ENCODE results near the gene SLC37A1. TPM values are rescaled to one million over a fixed set of nuclear protein-coding genes. Genes with fewer than 3 reads are reported as not detected.

The SLC37A1 gene
- total and polyA plus RNA-seq, 2 of the 13 experiments (the other 11 are each of a cell fraction or from before 2014, with no cell fraction given): 0.22 to 0.40 TPM

- FAIRE-seq (no peak), DNase-seq (ENCODE audit: low spot score) (no peak), ATAC-seq (no peak)
- no TSS peak for BruUV-seq (replicated peaks)
- POLR2A ChIA-PET: no interaction called here
- H3K27me3 ChIP-seq (ENCODE audit: control insufficient read depth in 1 of 2, insufficient read depth in 2 of 2, low read length in 2 of 2): peaks cover 0 to 9% of the 10 kb centered on the region in 2 experiments; a peak in 3 of 5 replicates
- TF ChIP-seq ZNF451 (CRISPR knock-in tag; IDR thresholded peaks at IDR 0.05) (no peak), ZNF552 (CRISPR knock-in tag; IDR thresholded peaks at IDR 0.05; ENCODE audit: borderline replicate concordance) (no peak), SAP130 (CRISPR knock-in tag; IDR thresholded peaks at IDR 0.05; ENCODE audit: low read depth) (no peak), BHLHE40 (IDR thresholded peaks at IDR 0.05; ENCODE audit: low read length) (no peak), CC2D1A (CRISPR knock-in tag; IDR thresholded peaks at IDR 0.05) (no peak), FOXM1 (CRISPR knock-in tag; IDR thresholded peaks at IDR 0.05) (no peak), ZNF276 (CRISPR knock-in tag; IDR thresholded peaks at IDR 0.05; ENCODE audit: low read depth) (no peak), ZNF598 (CRISPR knock-in tag; IDR thresholded peaks at IDR 0.05; ENCODE audit: borderline replicate concordance) (no peak)
- H3K36me3 ChIP-seq (replicated peaks in 1 of 2; ENCODE audit: control insufficient read depth in 1 of 2, insufficient read depth in 2 of 2, low read length in 2 of 2): no peaks in the 10 kb centered on the region
- H2AFZ ChIP-seq (ENCODE audit: low read length): no peak overlapping the region
- no peak overlapping the region for H3K9ac ChIP-seq (ENCODE audit: insufficient read depth, low read depth, low read length)
- H3K4me1 ChIP-seq (ENCODE audit: insufficient read depth, low read length): no peaks in the 10 kb centered on the region
- H3K79me2 ChIP-seq (ENCODE audit: insufficient read depth, low read length): no peaks in the 10 kb centered on the region
- no peak overlapping the region for H3K4me3 ChIP-seq (replicated peaks in 1 of 3; ENCODE audit: insufficient read depth in 1 of 3, low read depth in 2 of 3, low read length in 3 of 3)
- in situ Hi-C loops (cut with HindIII; ENCODE audit: extremely low pct_ligation_motif_present, low pct_unique_long_range_greater_than_20kb): no loop called here
- no peaks in the 10 kb centered on the region for H3K9me3 ChIP-seq (ENCODE audit: low read length)
- 55% methylated on average over 8 of the region's 10 CpGs for WGBS (ENCODE audit: low lambda C conversion rate)
- no peak overlapping the region for H3K4me2 ChIP-seq (ENCODE audit: low read depth, low read length)
- no peaks in the 10 kb centered on the region for H4K20me1 ChIP-seq (ENCODE audit: insufficient read depth, low read length)
- no peak overlapping the region for H3K27ac ChIP-seq (ENCODE audit: extremely low read length, insufficient read depth, low read length)
- CTCF ChIA-PET (ENCODE audit: low intra/inter-chr PET ratio, low total read pairs): no interaction called here
- intact Hi-C loops (cut with micrococcal nuclease; ENCODE audit: unreplicated experiment): no loop called here
Measured at GRCh38 chr21:42542596-42542995, 28.9 kb downstream of the SLC37A1 start.

All from HepG2 (cell line).